Sigmoid colon (tissue), 7 donors: Measurements from ENCODE around the gene TUBGCP4. TPM values are rescaled to one million over a fixed set of nuclear protein-coding genes. Genes with fewer than 3 reads are reported as not detected.
"Not testable (repeated sequence)": the region's sequence is repeated elsewhere in the genome, so short reads cannot be mapped to it uniquely, and the experiment has no call there.

Experiments
- DNase-seq: peaks from one replicate; pipeline ENCODE4 v3.0.0-alpha.2; 2019
- H3K27ac ChIP-seq, 4 donors: fragments of 200-600 bp; sonication (generic); one replicate each; pipeline ENCODE4 v1.5.1; 2016 to 2019; ENCODE audit warnings: mild to moderate bottlenecking in 1 of 4
- H3K27me3 ChIP-seq, 3 donors: fragments of 200-600 bp; sonication (generic); one replicate each; pipeline ENCODE4 v1.5.1; 2019; ENCODE audit warnings: mild to moderate bottlenecking in 1 of 3
- H3K36me3 ChIP-seq, 4 donors: fragments of 200-600 bp; sonication (generic); one replicate each; pipeline ENCODE4 v1.5.1; 2016 to 2019
- H3K4me1 ChIP-seq, 4 donors: fragments of 200-600 bp; sonication (generic); one replicate each; pipeline ENCODE4 v1.5.1; 2017 to 2019
- H3K4me3 ChIP-seq, 4 donors: fragments of 200-600 bp; sonication (generic); one replicate each; pipeline ENCODE4 v1.5.1; 2017 to 2019; ENCODE audit warnings: mild to moderate bottlenecking in 2 of 4, moderate library complexity in 1 of 4
- H3K9me3 ChIP-seq, 4 donors: fragments of 200-600 bp in 3 of 4; sonication (generic) in 3 of 4; one replicate each; pipeline versions ENCODE4 v1.5.1 to v1.6.1; 2013 to 2019
- EP300 ChIP-seq, 4 donors: sonication (generic); formaldehyde crosslinking; IDR thresholded peaks; one replicate each; pipeline ENCODE4 v1.6.1; 2017; ENCODE audit warnings: antibody characterized with exemption in 4 of 4
- POLR2A ChIP-seq, 2 donors: fragments of 450-650 bp; IDR thresholded peaks; one replicate each; pipeline ENCODE4 v1.6.1; 2016; ENCODE audit warnings: antibody characterized with exemption in 2 of 2, mild to moderate bottlenecking in 2 of 2, moderate library complexity in 2 of 2
- POLR2AphosphoS5 ChIP-seq, 4 donors: sonication (generic); formaldehyde crosslinking; IDR thresholded peaks; one replicate each; pipeline ENCODE4 v1.6.1; 2017; ENCODE audit warnings: antibody characterized with exemption in 4 of 4
- WGBS, 2 donors: extraction: QIAGEN DNeasy Blood & Tissue Kit; methylation state at CpG; one replicate each; pipeline ENCODE4 v1.1.7; 2013; 5-methylcytosine and 5-hydroxymethylcytosine counted together
- intact Hi-C: fragments of 100-400 bp; cut with DNase I; formaldehyde crosslinking; loops from one replicate; pipeline ENCODE4 v1.15.1; 2023
- polyA plus RNA-seq, 3 donors: library from polyadenylated mRNA; stranded (reverse); fragments of 200-250 nt; gene quantifications; one replicate each; pipeline ENCODE4 v1.2.3, GENCODE V29; 2013
- total RNA-seq, 4 donors: library from RNA; depleted of rRNA; stranded (reverse); fragments of >200 nt; gene quantifications; one replicate each; pipeline ENCODE4 v1.1.0, GENCODE V29; 2016
- TF ChIP-seq, protein P1 (sequence below), 4 experiments: fragments of 450-650 bp in 3 of 4; fragments of 200-600 bp in 1 of 4; IDR thresholded peaks; one replicate each; pipeline ENCODE4 v1.5.1; 2016 to 2019; ENCODE audit warnings: antibody characterized with exemption in 4 of 4, mild to moderate bottlenecking in 3 of 4, moderate library complexity in 2 of 4
- donor health status: healthy with polysubstance abuse.
- donor health status: Bipolar disorder and iron deficiency.
- donor health status: healthy.

Gene TUBGCP4
- total and polyA plus RNA-seq, 7 donors: 1.8 to 14.6 (median 11.2) TPM

DNA sequence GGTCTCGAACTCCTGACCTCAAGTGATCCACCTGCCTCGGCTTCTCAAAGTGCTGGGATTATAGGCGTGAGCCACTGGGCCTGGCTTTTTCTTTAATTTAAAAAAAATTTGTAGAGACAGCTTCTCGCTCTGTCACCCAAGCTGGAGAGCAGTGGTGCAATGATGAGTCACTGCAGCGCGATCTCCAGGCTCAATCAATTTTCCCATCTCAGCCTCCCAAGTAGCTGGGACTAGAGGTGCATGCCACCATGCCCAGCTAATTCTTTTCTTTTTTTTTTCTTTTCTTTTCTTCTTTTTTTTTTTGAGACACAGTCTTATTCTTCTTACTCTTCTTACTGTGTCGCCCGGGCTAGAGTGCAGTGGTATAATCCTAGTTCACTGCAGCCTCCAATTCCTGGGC lies 19.8 kb downstream of the TUBGCP4 start:
- 96% methylated on average over 8 of the region's 8 CpGs for WGBS, 2 donors
- H3K4me1 ChIP-seq: no peaks in the 10 kb centered on the region
- intact Hi-C loops: no loop called here
- no peaks in the 10 kb centered on the region for H3K9me3 ChIP-seq
- peaks cover 4 to 44% (median 17%) of the 10 kb centered on the region in 4 donors for H3K36me3 ChIP-seq
- DNase-seq: no peak
- H3K4me3 ChIP-seq: no peak overlapping the region
- TF ChIP-seq EP300 (IDR thresholded peaks at IDR 0.05): no peak
- TF ChIP-seq, protein P1, sequence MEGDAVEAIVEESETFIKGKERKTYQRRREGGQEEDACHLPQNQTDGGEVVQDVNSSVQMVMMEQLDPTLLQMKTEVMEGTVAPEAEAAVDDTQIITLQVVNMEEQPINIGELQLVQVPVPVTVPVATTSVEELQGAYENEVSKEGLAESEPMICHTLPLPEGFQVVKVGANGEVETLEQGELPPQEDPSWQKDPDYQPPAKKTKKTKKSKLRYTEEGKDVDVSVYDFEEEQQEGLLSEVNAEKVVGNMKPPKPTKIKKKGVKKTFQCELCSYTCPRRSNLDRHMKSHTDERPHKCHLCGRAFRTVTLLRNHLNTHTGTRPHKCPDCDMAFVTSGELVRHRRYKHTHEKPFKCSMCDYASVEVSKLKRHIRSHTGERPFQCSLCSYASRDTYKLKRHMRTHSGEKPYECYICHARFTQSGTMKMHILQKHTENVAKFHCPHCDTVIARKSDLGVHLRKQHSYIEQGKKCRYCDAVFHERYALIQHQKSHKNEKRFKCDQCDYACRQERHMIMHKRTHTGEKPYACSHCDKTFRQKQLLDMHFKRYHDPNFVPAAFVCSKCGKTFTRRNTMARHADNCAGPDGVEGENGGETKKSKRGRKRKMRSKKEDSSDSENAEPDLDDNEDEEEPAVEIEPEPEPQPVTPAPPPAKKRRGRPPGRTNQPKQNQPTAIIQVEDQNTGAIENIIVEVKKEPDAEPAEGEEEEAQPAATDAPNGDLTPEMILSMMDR (IDR thresholded peaks at IDR 0.05): no peak
- H3K27me3 ChIP-seq: no peaks in the 10 kb centered on the region
- H3K27ac ChIP-seq: no peak overlapping the region

DNA sequence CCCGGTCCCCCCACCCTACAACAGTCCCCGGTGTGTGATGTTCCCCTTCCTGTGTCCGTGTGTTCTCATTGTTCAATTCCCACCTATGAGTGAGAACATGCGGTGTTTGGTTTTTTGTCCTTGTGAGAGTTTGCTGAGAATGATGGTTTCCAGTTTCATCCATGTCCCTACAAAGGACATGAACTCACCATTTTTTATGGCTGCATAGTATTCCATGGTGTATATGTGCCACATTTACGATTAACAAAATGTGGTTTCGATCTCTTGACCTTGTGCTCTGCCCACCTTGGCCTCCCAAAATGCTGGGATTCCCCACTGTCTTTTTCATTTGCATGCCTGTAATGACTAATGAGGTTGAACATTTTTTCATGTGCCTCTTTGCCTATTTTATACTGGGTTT lies 22.7 kb downstream of the TUBGCP4 start:
- 95 to 99% methylated on average over 6 of the region's 6 CpGs for WGBS, 2 donors
- H3K4me3 ChIP-seq, intact Hi-C loops, H3K27ac ChIP-seq, H3K9me3 ChIP-seq, DNase-seq, H3K27me3 ChIP-seq, H3K4me1 ChIP-seq: not testable (repeated sequence)
- peaks cover 8 to 44% (median 28%) of the 10 kb centered on the region in 4 donors for H3K36me3 ChIP-seq

DNA sequence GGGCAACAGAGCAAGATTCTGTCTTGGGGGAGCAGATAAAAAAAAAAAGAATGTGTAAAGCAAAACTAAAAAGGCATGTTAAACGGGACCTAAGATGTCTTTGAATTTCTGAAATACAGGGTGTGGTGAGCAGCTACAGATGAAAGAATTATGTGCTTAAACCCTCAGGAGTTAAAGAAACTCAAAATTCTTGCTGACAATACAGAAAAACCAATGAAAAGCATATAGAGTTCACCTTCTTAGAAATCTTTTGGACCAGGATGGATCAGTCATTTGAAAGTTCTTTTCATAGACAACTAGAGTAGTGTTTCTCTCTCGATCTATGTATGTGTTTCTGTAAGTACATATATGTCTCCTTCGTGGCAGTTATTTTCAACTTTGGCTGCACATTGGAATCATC lies 31.4 kb downstream of the TUBGCP4 start:
- Histone ChIP-seq H3K4me3 (no peak overlapping the region), H3K27me3 (no peaks in the 10 kb centered on the region), H3K27ac (no peak overlapping the region), H3K36me3 (peaks cover 17 to 86% (median 47%) of the 10 kb centered on the region in 4 donors), H3K4me1 (peaks cover 0 to 17% (median 13%) of the 10 kb centered on the region in 4 donors), H3K9me3 (no peaks in the 10 kb centered on the region)
- WGBS, 2 donors: 85 to 86% methylated on average over 3 of the region's 3 CpGs
- intact Hi-C loops: loop anchor here (10.0 kb wide), 1 partner anchor 63 kb away; no protein-coding TSS in a partner anchor
- DNase-seq: no peak
- TF ChIP-seq POLR2A (IDR thresholded peaks at IDR 0.05) (no peak), POLR2AphosphoS5 (IDR thresholded peaks at IDR 0.05) (no peak), EP300 (IDR thresholded peaks at IDR 0.05) (no peak)
- TF ChIP-seq, protein P1 (IDR thresholded peaks at IDR 0.05): no peak

DNA sequence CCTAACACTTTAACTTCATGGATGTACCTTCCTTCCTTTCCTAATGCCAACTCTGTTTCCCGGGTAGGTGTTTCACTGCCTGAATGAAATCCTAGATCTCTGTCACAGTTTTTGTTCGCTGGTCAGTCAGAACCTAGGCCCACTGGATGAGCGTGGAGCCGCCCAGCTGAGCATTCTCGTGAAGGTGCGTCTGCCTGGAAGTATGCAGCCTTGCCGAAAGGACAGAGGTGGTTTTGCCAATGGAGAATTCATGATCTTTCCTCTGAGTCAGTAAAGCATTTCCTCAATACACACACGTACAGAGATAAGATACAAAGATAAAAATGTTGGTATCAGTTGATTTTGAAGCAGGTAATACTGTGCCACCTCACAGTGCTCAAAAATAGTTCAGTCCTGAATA lies 32.7 kb downstream of the TUBGCP4 start:
- no peak overlapping the region for H3K27ac ChIP-seq
- intact Hi-C loops: loop anchor here (10.0 kb wide), 1 partner anchor 61 kb away; no protein-coding TSS in a partner anchor
- H3K36me3 ChIP-seq: peaks cover 9 to 86% (median 46%) of the 10 kb centered on the region in 4 donors
- TF ChIP-seq POLR2AphosphoS5 (IDR thresholded peaks at IDR 0.05) (no peak), POLR2A (IDR thresholded peaks at IDR 0.05) (no peak), EP300 (IDR thresholded peaks at IDR 0.05) (no peak)
- TF ChIP-seq, protein P1 (IDR thresholded peaks at IDR 0.05): no peak
- WGBS, 2 donors: 84 to 89% methylated on average over 8 of the region's 8 CpGs
- no peaks in the 10 kb centered on the region for H3K27me3 ChIP-seq
- DNase-seq: no peak
- no peak overlapping the region for H3K4me3 ChIP-seq
- H3K9me3 ChIP-seq: no peaks in the 10 kb centered on the region
- H3K4me1 ChIP-seq: peaks cover 0 to 21% (median 14%) of the 10 kb centered on the region in 4 donors

DNA sequence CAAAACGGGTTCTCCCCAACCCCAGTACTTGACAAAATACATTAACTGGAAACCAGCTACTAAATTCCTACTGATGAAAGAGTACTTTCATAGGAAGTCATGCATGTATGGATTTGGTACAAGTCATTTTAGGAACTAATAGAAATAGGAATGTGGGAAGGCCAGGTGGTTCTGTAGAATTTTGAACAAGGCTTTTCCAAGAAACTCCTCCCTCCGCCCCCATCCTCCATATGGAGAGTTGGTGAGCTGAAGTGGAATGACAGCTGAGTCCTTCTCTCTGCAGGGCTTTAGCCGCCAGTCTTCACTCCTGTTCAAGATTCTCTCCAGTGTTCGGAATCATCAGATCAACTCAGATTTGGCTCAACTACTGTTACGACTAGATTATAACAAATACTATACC lies 33.2 kb downstream of the TUBGCP4 start:
- H3K27me3 ChIP-seq: no peaks in the 10 kb centered on the region
- WGBS, 2 donors: 86 to 89% methylated on average over 5 of the region's 5 CpGs
- no peak for DNase-seq
- TF ChIP-seq POLR2AphosphoS5 (IDR thresholded peaks at IDR 0.05) (no peak), POLR2A (IDR thresholded peaks at IDR 0.05) (no peak), EP300 (IDR thresholded peaks at IDR 0.05) (no peak)
- TF ChIP-seq, protein P1 (IDR thresholded peaks at IDR 0.05): no peak
- H3K4me3 ChIP-seq: no peak overlapping the region
- peaks cover 0 to 21% (median 14%) of the 10 kb centered on the region in 4 donors for H3K4me1 ChIP-seq
- peaks cover 4 to 86% (median 50%) of the 10 kb centered on the region in 4 donors for H3K36me3 ChIP-seq
- no peak overlapping the region for H3K27ac ChIP-seq
- intact Hi-C loops: loop anchor here (10.0 kb wide), 1 partner anchor 61 kb away; no protein-coding TSS in a partner anchor
- no peaks in the 10 kb centered on the region for H3K9me3 ChIP-seq
